OCI-LY7 (cell line): ENCODE results near the gene SNRK. TPM values are rescaled to one million over a fixed set of nuclear protein-coding genes. Genes with fewer than 3 reads are reported as not detected.

ENCODE experiments used
- BruUV-seq: library from RNA; stranded (reverse); fragments of 400-500 nt; replicated peaks from 2 replicates; lab custom pipeline; 2021; lab: Mats Ljungman, UMichigan
- CTCF ChIA-PET: fragments of 300-600 bp; sonication (Branson Sonifier 250); formaldehyde crosslinking; loops from one replicate; lab custom pipeline; 2022; ENCODE audit warnings: antibody characterized with exemption; ENCODE audit not compliant: unreplicated experiment; lab: Charles Lee
- POLR2A ChIA-PET: fragments of 300-600 bp; sonication (Branson Sonifier 250); formaldehyde crosslinking; loops from one replicate; lab custom pipeline; 2022; ENCODE audit warnings: antibody characterized with exemption; lab: Charles Lee
- DNase-seq: peaks from one replicate; pipeline ENCODE4 v3.0.0-alpha.2; 2015; ENCODE audit warnings: low spot score
- H2AFZ ChIP-seq: fragments of 200-600 bp; sonication (generic), shearing (Covaris generic); 2 replicates; pipeline ENCODE4 v1.6.1; 2014; ENCODE audit warnings: mild to moderate bottlenecking, antibody characterized with exemption, low read length, moderate library complexity
- H3K27ac ChIP-seq: fragments of 200-600 bp; sonication (generic); 2 replicates; pipeline ENCODE4 v1.5.1; 2014; ENCODE audit warnings: mixed run types, low read depth, mild to moderate bottlenecking, moderate library complexity, low read length, inconsistent platforms; ENCODE audit not compliant: poor library complexity, severe bottlenecking
- H3K36me3 ChIP-seq: fragments of 200-600 bp; sonication (generic); 2 replicates; pipeline ENCODE4 v1.6.1; 2014; ENCODE audit warnings: mild to moderate bottlenecking, antibody characterized with exemption, low read length, moderate library complexity, mixed read lengths; ENCODE audit not compliant: insufficient read depth
- H3K4me1 ChIP-seq: fragments of 200-600 bp; sonication (generic); 2 replicates; pipeline ENCODE4 v1.5.1; 2014; ENCODE audit warnings: mild to moderate bottlenecking, low read length; ENCODE audit not compliant: insufficient read depth, poor library complexity, severe bottlenecking
- H3K4me2 ChIP-seq: fragments of 200-600 bp; sonication (generic); 2 replicates; pipeline ENCODE4 v1.6.1; 2014; ENCODE audit warnings: mild to moderate bottlenecking, low read length
- H3K4me3 ChIP-seq: fragments of 200-600 bp; sonication (generic); 2 replicates; pipeline ENCODE4 v1.5.1; 2014; ENCODE audit warnings: mild to moderate bottlenecking, low read depth, low read length; ENCODE audit not compliant: poor library complexity, severe bottlenecking
- H3K79me2 ChIP-seq: fragments of 200-600 bp; sonication (generic); 2 replicates; pipeline ENCODE4 v1.6.1; 2016; ENCODE audit warnings: low read depth, mild to moderate bottlenecking, low read length, moderate library complexity, mixed read lengths; ENCODE audit not compliant: insufficient read depth
- H3K9me2 ChIP-seq: fragments of 200-600 bp; sonication (generic); 2 replicates; pipeline ENCODE4 v1.6.1; 2016; ENCODE audit warnings: mild to moderate bottlenecking, low read length, mixed read lengths; ENCODE audit not compliant: insufficient read depth
- H3K9me3 ChIP-seq: fragments of 200-600 bp; sonication (generic); 2 replicates; pipeline ENCODE4 v1.6.1; 2014; ENCODE audit warnings: mild to moderate bottlenecking, mixed run types, low read length, mixed read lengths
- H4K20me1 ChIP-seq: fragments of 200-600 bp; sonication (generic); 2 replicates; pipeline ENCODE4 v1.6.1; 2014; ENCODE audit warnings: mild to moderate bottlenecking, antibody characterized with exemption, low read length, moderate library complexity, mixed read lengths; ENCODE audit not compliant: insufficient read depth
- EZH2phosphoT487 ChIP-seq: fragments of 200-600 bp; sonication (generic); IDR thresholded peaks from 2 replicates; pipeline ENCODE4 v1.6.1; 2018; ENCODE audit warnings: low read depth, borderline replicate concordance, mild to moderate bottlenecking, mixed run types, antibody characterized with exemption, low read length, moderate library complexity, mixed read lengths
- intact Hi-C: fragments of 100-400 bp; cut with micrococcal nuclease; formaldehyde crosslinking; loops from one replicate; pipeline ENCODE4 v1.10.0; 2022; ENCODE audit not compliant: unreplicated experiment
- total RNA-seq, 2 experiments: library from RNA; depleted of rRNA in 1 of 2; stranded (reverse); fragments of >200 nt in 1 of 2; shearing (Covaris generic) in 1 of 2; gene quantifications; 2 replicates each; pipeline ENCODE4 v1.2.3, GENCODE V29; 2014 to 2022
- TF ChIP-seq, protein P1 (sequence below): fragments of 200-600 bp; sonication (generic); conservative IDR thresholded peaks from 2 replicates; pipeline ENCODE4 v1.5.1; 2014; ENCODE audit warnings: mild to moderate bottlenecking, antibody characterized with exemption, low read length, moderate library complexity, mixed read lengths

SNRK gene
- total RNA-seq, 2 experiments from 2014 or later = 15.5 TPM

DNA sequence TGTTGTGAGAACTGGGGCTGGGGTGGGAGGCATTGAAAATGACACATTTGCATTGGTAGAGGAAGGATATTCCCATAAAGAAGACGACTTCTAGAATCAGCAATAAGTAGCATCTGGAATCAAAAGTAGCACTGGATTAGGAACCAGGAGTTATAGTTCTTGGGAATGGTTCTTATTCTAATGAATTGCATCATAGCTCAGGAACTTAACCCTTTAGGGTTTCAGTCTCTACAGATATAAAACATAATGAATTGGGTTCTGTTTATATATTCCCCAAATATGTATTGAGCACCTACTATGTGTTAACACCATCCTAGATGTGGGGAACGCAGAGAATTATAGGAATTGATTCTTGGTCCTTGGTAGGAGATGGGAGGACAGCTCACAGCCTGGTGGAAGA lies 16.3 kb upstream of the SNRK start:
- TF ChIP-seq, protein P1, sequence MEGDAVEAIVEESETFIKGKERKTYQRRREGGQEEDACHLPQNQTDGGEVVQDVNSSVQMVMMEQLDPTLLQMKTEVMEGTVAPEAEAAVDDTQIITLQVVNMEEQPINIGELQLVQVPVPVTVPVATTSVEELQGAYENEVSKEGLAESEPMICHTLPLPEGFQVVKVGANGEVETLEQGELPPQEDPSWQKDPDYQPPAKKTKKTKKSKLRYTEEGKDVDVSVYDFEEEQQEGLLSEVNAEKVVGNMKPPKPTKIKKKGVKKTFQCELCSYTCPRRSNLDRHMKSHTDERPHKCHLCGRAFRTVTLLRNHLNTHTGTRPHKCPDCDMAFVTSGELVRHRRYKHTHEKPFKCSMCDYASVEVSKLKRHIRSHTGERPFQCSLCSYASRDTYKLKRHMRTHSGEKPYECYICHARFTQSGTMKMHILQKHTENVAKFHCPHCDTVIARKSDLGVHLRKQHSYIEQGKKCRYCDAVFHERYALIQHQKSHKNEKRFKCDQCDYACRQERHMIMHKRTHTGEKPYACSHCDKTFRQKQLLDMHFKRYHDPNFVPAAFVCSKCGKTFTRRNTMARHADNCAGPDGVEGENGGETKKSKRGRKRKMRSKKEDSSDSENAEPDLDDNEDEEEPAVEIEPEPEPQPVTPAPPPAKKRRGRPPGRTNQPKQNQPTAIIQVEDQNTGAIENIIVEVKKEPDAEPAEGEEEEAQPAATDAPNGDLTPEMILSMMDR = no peak
- no peak for TF ChIP-seq EZH2phosphoT487
- DNase-seq = no peak
- POLR2A ChIA-PET = interaction anchor here (1.1 kb wide), 1 partner anchor 19 kb away, joined by 3 read pairs; no protein-coding TSS in a partner anchor

DNA sequence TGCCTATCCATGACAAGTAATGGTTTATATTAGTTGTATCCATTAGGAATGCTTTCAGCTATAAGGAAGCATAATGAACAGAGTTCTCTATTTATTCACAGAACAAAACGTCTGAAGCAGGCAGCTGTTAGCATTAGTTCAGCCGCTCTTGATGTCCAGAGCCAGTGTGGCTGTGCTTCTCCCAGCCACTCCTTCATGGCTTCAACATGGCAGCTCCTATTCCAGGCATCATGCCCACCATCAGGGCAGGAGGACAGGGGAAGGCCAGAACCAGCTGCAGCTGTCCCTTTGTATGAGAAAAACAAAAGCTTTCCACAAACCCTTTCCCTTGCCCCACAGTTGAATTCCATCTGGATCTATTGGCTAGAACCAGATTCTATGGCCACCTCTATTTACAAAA lies 12.9 kb upstream of the SNRK start:
- Histone ChIP-seq H4K20me1 (no peaks in the 10 kb centered on the region), H2AFZ (no peak overlapping the region), H3K9me2 (no peaks in the 10 kb centered on the region), H3K4me3 (no peak overlapping the region), H3K27ac (no peak overlapping the region), H3K9me3 (no peaks in the 10 kb centered on the region), H3K4me2 (no peak overlapping the region), H3K36me3 (no peaks in the 10 kb centered on the region), H3K79me2 (no peaks in the 10 kb centered on the region), H3K4me1 (no peaks in the 10 kb centered on the region)
- ChIA-PET POLR2A (interaction anchor here (1.4 kb wide), 1 partner anchor 18 kb away, joined by 3 read pairs; no protein-coding TSS in a partner anchor), CTCF (no interaction called here)
- no TSS peak for BruUV-seq
- TF ChIP-seq EZH2phosphoT487 = no peak
- TF ChIP-seq, protein P1 = no peak
- intact Hi-C loops = no loop called here
- no peak for DNase-seq

More for the DNA sequence above, 16.3 kb upstream of the SNRK start:
- Histone ChIP-seq H4K20me1 (no peaks in the 10 kb centered on the region), H2AFZ (no peak overlapping the region), H3K4me2 (no peak overlapping the region), H3K4me1 (no peaks in the 10 kb centered on the region), H3K36me3 (no peaks in the 10 kb centered on the region), H3K4me3 (no peak overlapping the region), H3K79me2 (no peaks in the 10 kb centered on the region), H3K27ac (no peak overlapping the region), H3K9me2 (no peaks in the 10 kb centered on the region), H3K9me3 (no peaks in the 10 kb centered on the region)
- intact Hi-C loops = no loop called here
- BruUV-seq = no TSS peak
- CTCF ChIA-PET = no interaction called here

DNA sequence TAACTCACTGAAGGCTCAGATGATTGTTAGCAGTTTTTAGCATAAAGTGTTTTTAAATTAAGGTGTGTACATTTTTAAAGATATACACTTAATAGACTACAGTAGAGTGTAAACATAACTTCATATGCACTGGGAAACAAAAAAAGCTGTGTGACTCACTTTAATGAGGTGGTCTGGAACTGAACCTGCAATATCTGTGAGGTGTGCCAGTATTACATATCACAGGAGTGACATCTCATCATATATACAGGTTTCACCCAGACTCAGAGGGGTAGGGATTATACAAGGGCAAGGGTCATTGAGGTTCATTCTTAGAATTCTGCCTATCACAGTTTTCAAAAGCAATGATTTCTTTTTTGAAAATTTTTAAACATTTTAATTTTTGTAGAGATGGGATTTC lies 7.3 kb upstream of the SNRK start:
- Histone ChIP-seq H3K79me2 (no peaks in the 10 kb centered on the region), H3K9me3 (no peaks in the 10 kb centered on the region), H3K4me3 (no peak overlapping the region), H4K20me1 (no peaks in the 10 kb centered on the region), H3K4me2 (no peak overlapping the region), H3K36me3 (no peaks in the 10 kb centered on the region), H3K4me1 (no peaks in the 10 kb centered on the region), H3K27ac (no peak overlapping the region), H3K9me2 (no peaks in the 10 kb centered on the region), H2AFZ (no peak overlapping the region)
- CTCF ChIA-PET = no interaction called here
- intact Hi-C loops = no loop called here
- POLR2A ChIA-PET = interaction anchor here (0.9 kb wide), 1 partner anchor 48 kb away, joined by 3 read pairs; no protein-coding TSS in a partner anchor
- no peak for DNase-seq
- BruUV-seq = no TSS peak
- no peak for TF ChIP-seq EZH2phosphoT487
- TF ChIP-seq, protein P1 = no peak
